Panc1 (cell line): Measurements from ENCODE around the gene CCDC194. TPM values are rescaled to one million over a fixed set of nuclear protein-coding genes. Genes with fewer than 3 reads are reported as not detected.
A peak's percentile ranks its signal among the peaks of the same experiment; 100 is the strongest.

ENCODE experiments used
- ATAC-seq: fragments of 200-7000 bp; cut with Tn5 transposase; 2 replicates; pipeline ENCODE4 v1.9.1; 2020; ENCODE audit warnings: mild to moderate bottlenecking, moderate library complexity
- Bru-seq: library from RNA; stranded (reverse); fragments of 400-500 nt; gene quantifications from one replicate; lab custom pipeline; 2021; lab: Mats Ljungman, UMichigan
- BruChase-seq, 2 experiments: library from RNA; stranded (reverse); fragments of 400-500 nt; gene quantifications; one replicate each; lab custom pipeline; 2021; lab: Mats Ljungman, UMichigan
- BruUV-seq: library from RNA; stranded (reverse); fragments of 400-500 nt; replicated peaks from 2 replicates; lab custom pipeline; 2021; lab: Mats Ljungman, UMichigan
- CTCF ChIA-PET: fragments of 300-600 bp; sonication (Branson Sonifier 250); formaldehyde crosslinking; loops from one replicate; lab custom pipeline; 2022; ENCODE audit warnings: antibody characterized with exemption; lab: Charles Lee
- POLR2A ChIA-PET: fragments of 300-600 bp; sonication (Branson Sonifier 250); formaldehyde crosslinking; loops from one replicate; lab custom pipeline; 2022; ENCODE audit warnings: antibody characterized with exemption; lab: Charles Lee
- DNase-seq: peaks from one replicate; pipeline ENCODE4 v3.0.0-alpha.2; 2010; ENCODE audit warnings: low read depth, low spot score
- H3K27ac ChIP-seq: 2 replicates; pipeline ENCODE4 v1.5.1; 2011; ENCODE audit warnings: mild to moderate bottlenecking, low read length, inconsistent platforms
- H3K27me3 ChIP-seq: fragments of 200-500 bp; sonication (Bioruptor generic); 2 replicates; pipeline ENCODE4 v1.6.0; 2014; ENCODE audit warnings: low read length, inconsistent platforms; ENCODE audit not compliant: control insufficient read depth, insufficient read depth
- H3K36me3 ChIP-seq: fragments of 200-500 bp; sonication (Bioruptor generic); 2 replicates; pipeline ENCODE4 v1.5.1; 2014; ENCODE audit warnings: inconsistent platforms, mild to moderate bottlenecking, low read length, moderate library complexity; ENCODE audit not compliant: control insufficient read depth, insufficient read depth
- H3K4me1 ChIP-seq: 2 replicates; pipeline ENCODE4 v1.5.1; 2011; ENCODE audit warnings: inconsistent platforms, mild to moderate bottlenecking, low read length, moderate library complexity; ENCODE audit not compliant: control insufficient read depth, insufficient read depth
- H3K4me3 ChIP-seq, 2 experiments: 2 replicates each; pipeline ENCODE4 v1.5.1; 2011 to 2012; ENCODE audit warnings: low read depth in 2 of 2, low read length in 2 of 2, mild to moderate bottlenecking in 2 of 2, inconsistent platforms in 1 of 2, moderate library complexity in 1 of 2
- H3K9me3 ChIP-seq: fragments of 200-500 bp; sonication (Bioruptor generic); 2 replicates; pipeline ENCODE4 v1.5.1; 2014; ENCODE audit warnings: low read depth, mild to moderate bottlenecking, inconsistent platforms, low read length, moderate library complexity; ENCODE audit not compliant: control insufficient read depth, insufficient read depth
- CTCF ChIP-seq: fragments of 450-650 bp; IDR thresholded peaks from 2 replicates; pipeline ENCODE4 v1.5.1; 2017; ENCODE audit warnings: mild to moderate bottlenecking
- POLR2AphosphoS5 ChIP-seq: IDR thresholded peaks from 2 replicates; pipeline ENCODE4 v1.6.1; 2012; ENCODE audit warnings: mild to moderate bottlenecking, low read depth, low read length, moderate library complexity
- REST ChIP-seq, 2 experiments: IDR thresholded peaks; 2 replicates each; pipeline ENCODE4 v1.6.1; 2011 to 2012; ENCODE audit warnings: low read depth in 2 of 2, control low read depth in 1 of 2, low read length in 1 of 2, mild to moderate bottlenecking in 1 of 2, moderate library complexity in 1 of 2; ENCODE audit not compliant: insufficient read depth in 1 of 2
- SIN3A ChIP-seq: IDR thresholded peaks from 2 replicates; pipeline ENCODE4 v1.6.1; 2012; ENCODE audit warnings: low read depth, mild to moderate bottlenecking, low read length, moderate library complexity, borderline replicate concordance; ENCODE audit not compliant: insufficient read depth
- TCF7L2 ChIP-seq: IDR thresholded peaks from 2 replicates; pipeline ENCODE4 v1.6.1; 2011; ENCODE audit warnings: mild to moderate bottlenecking, low read depth, low read length, inconsistent platforms
- in situ Hi-C: cut with HindIII; loops from 2 replicates; pipeline ENCODE4 v1.10.0; 2016; ENCODE audit warnings: low sequenced_read_pairs, low pct_unique_long_range_greater_than_20kb
- intact Hi-C: fragments of 100-400 bp; cut with micrococcal nuclease; formaldehyde crosslinking; loops from one replicate; pipeline ENCODE4 v1.10.0; 2022; ENCODE audit not compliant: unreplicated experiment
- long read RNA-seq: library from polyadenylated mRNA; unstranded; transcript quantifications from one replicate; pipeline ENCODE4 v2.0.0, GENCODE V29; 2021; ENCODE audit not compliant: unreplicated experiment
- polyA plus RNA-seq: library from polyadenylated mRNA; unstranded; fragments of >200 nt; gene quantifications from one replicate; pipeline ENCODE4 v1.2.1, GENCODE V29; 2012; ENCODE audit warnings: missing spikeins; ENCODE audit not compliant: insufficient read length
- total RNA-seq: library from RNA; stranded (reverse); gene quantifications from one replicate; pipeline ENCODE4 v1.2.1, GENCODE V29; 2021; ENCODE audit not compliant: unreplicated experiment

The CCDC194 gene, protein sequence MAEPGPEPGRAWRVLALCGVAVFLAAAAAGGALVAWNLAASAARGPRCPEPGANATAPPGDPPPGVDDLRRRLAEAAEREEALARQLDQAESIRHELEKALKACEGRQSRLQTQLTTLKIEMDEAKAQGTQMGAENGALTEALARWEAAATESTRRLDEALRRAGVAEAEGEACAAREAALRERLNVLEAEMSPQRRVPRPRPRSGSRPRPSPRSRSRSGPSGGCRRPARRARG
- total RNA-seq (0.51 TPM), Bru-seq, nascent RNA (percentile 30 among the genes with signal in this experiment), BruChase-seq, experiment 1, labeled RNA remaining after a 2-hour chase (percentile 32 among the genes with signal in this experiment), BruChase-seq, experiment 2, labeled RNA remaining after a 6-hour chase (percentile 32 among the genes with signal in this experiment)
- not detected for polyA plus RNA-seq
- long read RNA-seq: 0 reads

DNA sequence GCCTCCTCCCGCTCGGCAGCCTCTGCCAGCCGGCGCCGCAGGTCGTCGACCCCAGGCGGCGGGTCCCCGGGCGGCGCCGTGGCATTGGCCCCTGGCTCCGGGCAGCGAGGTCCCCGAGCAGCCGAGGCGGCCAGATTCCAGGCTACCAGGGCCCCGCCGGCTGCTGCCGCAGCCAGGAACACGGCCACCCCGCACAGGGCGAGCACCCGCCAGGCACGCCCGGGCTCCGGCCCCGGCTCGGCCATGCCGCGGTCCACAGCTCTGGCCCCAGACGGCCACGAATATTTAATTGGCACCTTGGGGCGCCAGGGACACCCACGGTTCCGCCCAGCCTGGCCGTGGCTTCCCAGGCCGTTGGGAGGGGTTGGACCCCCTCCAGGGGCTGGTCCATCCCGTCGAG, at the start of gene CCDC194:
CCDC194 (minus strand) TSS at position 283 of the 400 bp plus-strand sequence; CDS start at position 245, 38 bp downstream.
- Histone ChIP-seq H3K9me3 (no peaks in the 10 kb centered on the region; the same call in 1 of the 2 replicates), H3K27me3 (no peaks in the 10 kb centered on the region), H3K36me3 (no peaks in the 10 kb centered on the region), H3K4me1 (peaks cover 5% of the 10 kb centered on the region), H3K4me3 (no peak within 1 kb of the TSS), H3K27ac (no peak within 1 kb of the TSS; the same call in 1 of the 2 replicates)
- POLR2A ChIA-PET: no interaction called here
- intact Hi-C loops (loop anchor here (10.0 kb wide), 1 partner anchor 71 kb away; the partner anchor contains the start of gene NXNL1), in situ Hi-C loops (no loop called here)
- no peak for TF ChIP-seq SIN3A
- no peak for TF ChIP-seq TCF7L2
- TF ChIP-seq POLR2AphosphoS5: no peak
- TF ChIP-seq CTCF: no peak
- TF ChIP-seq REST (IDR thresholded peaks at IDR 0.05; ENCODE audit: insufficient read depth in 1 of 2, low read depth in 2 of 2, low read length in 1 of 2): no peak
- DNase-seq (no peak), ATAC-seq (no peak)
- BruUV-seq: no TSS peak
- CTCF ChIA-PET: no interaction called here

- POLR2A ChIA-PET: interaction anchor here (0.5 kb wide), 1 partner anchor 13 kb away, joined by 8 read pairs; no protein-coding TSS in a partner anchor
- H3K27me3 ChIP-seq: no peaks in the 10 kb centered on the region
- no peak overlapping the region for H3K27ac ChIP-seq
- TF ChIP-seq CTCF: peak; percentile 38
- TF ChIP-seq REST (IDR thresholded peaks at IDR 0.05; ENCODE audit: insufficient read depth in 1 of 2, low read depth in 2 of 2, low read length in 1 of 2): no peak
- TF ChIP-seq TCF7L2: no peak
- no peak overlapping the region for H3K4me3 ChIP-seq
- no peak for DNase-seq
- H3K9me3 ChIP-seq: no peaks in the 10 kb centered on the region
- peak; percentile 71; the same call in 1 of the 2 replicates for ATAC-seq
- in situ Hi-C loops: no loop called here
- CTCF ChIA-PET: interaction anchor here (0.6 to 1.2 kb wide), 9 partner anchors 12 to 325 kb away, joined by 3 to 17 read pairs (median 5); no protein-coding TSS in a partner anchor
- no TSS peak for BruUV-seq
- H3K4me1 ChIP-seq: no peaks in the 10 kb centered on the region
- no peaks in the 10 kb centered on the region for H3K36me3 ChIP-seq
- intact Hi-C loops: no loop called here
Observed at GRCh38 chr19:17441241-17442021, 47.4 kb upstream of the CCDC194 start.
